CD14-positive monocyte (primary cell): Measurements from ENCODE around the gene KRTAP5-9. TPM values are rescaled to one million over a fixed set of nuclear protein-coding genes. Genes with fewer than 3 reads are reported as not detected.
A peak's percentile ranks its signal among the peaks of the same experiment; 100 is the strongest.

Experiments
- DNase-seq, 3 donors: peaks; one replicate each; pipeline ENCODE4 v3.0.0-alpha.2; 2011 to 2022
- H2AFZ ChIP-seq: 2 replicates; pipeline ENCODE4 v1.6.0; 2012; ENCODE audit warnings: mild to moderate bottlenecking, low read depth, low read length, inconsistent platforms; ENCODE audit not compliant: insufficient read depth, poor library complexity, severe bottlenecking
- H3K27ac ChIP-seq, 2 donors: 1 replicate in 1 of 2; 2 replicates in 1 of 2; pipeline ENCODE4 v1.5.1; 2012 to 2013; ENCODE audit warnings: low read length in 2 of 2, control low read depth in 1 of 2, inconsistent platforms in 1 of 2, low read depth in 1 of 2, mild to moderate bottlenecking in 1 of 2
- H3K27me3 ChIP-seq, 2 donors: one replicate each; pipeline versions ENCODE4 v1.6.0 to v1.6.1; 2011 to 2013; ENCODE audit warnings: low read length in 2 of 2; ENCODE audit not compliant: control insufficient read depth in 2 of 2, insufficient read depth in 2 of 2
- H3K36me3 ChIP-seq, 2 donors: replicated peaks in 1 of 2; 1 replicate in 1 of 2; 2 replicates in 1 of 2; pipeline versions ENCODE4 v1.5.1 to v1.6.1; 2012 to 2013; ENCODE audit warnings: low read length in 2 of 2, control low read depth in 1 of 2, inconsistent platforms in 1 of 2, mild to moderate bottlenecking in 1 of 2; ENCODE audit not compliant: insufficient read depth in 2 of 2, control insufficient read depth in 1 of 2
- H3K4me1 ChIP-seq, 2 donors: 1 replicate in 1 of 2; 2 replicates in 1 of 2; pipeline versions ENCODE4 v1.5.1 to v1.6.1; 2012 to 2013; ENCODE audit warnings: low read length in 2 of 2, control low read depth in 1 of 2, inconsistent platforms in 1 of 2, mild to moderate bottlenecking in 1 of 2, moderate library complexity in 1 of 2; ENCODE audit not compliant: insufficient read depth in 2 of 2, control insufficient read depth in 1 of 2
- H3K4me2 ChIP-seq: replicated peaks from 2 replicates; pipeline ENCODE3; 2012; ENCODE audit warnings: low read length, moderate library complexity, mild to moderate bottlenecking; ENCODE audit not compliant: poor library complexity, severe bottlenecking; ENCODE audit errors: extremely low read depth
- H3K4me3 ChIP-seq, 3 experiments: fragments of 200-600 bp in 1 of 3; sonication (generic) in 1 of 3; replicated peaks in 1 of 3; 1 replicate in 2 of 3; 2 replicates in 1 of 3; pipeline ENCODE4 v1.5.1; 2011 to 2013; ENCODE audit warnings: low read length in 3 of 3, mild to moderate bottlenecking in 3 of 3, control low read depth in 2 of 3, low read depth in 2 of 3, inconsistent platforms in 1 of 3, moderate library complexity in 1 of 3
- H3K79me2 ChIP-seq: 2 replicates; pipeline ENCODE4 v1.6.0; 2012; ENCODE audit warnings: mild to moderate bottlenecking, control low read depth, inconsistent platforms, low read length, moderate library complexity; ENCODE audit not compliant: insufficient read depth
- H3K9ac ChIP-seq: 2 replicates; pipeline ENCODE4 v1.6.0; 2017; ENCODE audit warnings: low read length, mild to moderate bottlenecking; ENCODE audit not compliant: insufficient read depth, poor library complexity, severe bottlenecking
- H3K9me3 ChIP-seq, 2 donors: replicated peaks in 1 of 2; 1 replicate in 1 of 2; 2 replicates in 1 of 2; pipeline versions ENCODE4 v1.5.1 to v1.6.1; 2012 to 2013; ENCODE audit warnings: low read length in 2 of 2, control low read depth in 1 of 2; ENCODE audit not compliant: control insufficient read depth in 1 of 2, insufficient read depth in 1 of 2
- H4K20me1 ChIP-seq: 2 replicates; pipeline ENCODE4 v1.6.0; 2012; ENCODE audit warnings: mild to moderate bottlenecking, low read length, control low read depth, moderate library complexity; ENCODE audit not compliant: insufficient read depth
- H3K27ac Mint-ChIP-seq, 7 donors: one replicate each; pipeline ENCODE4 v1.8.0; 2020; ENCODE audit warnings: mild to moderate bottlenecking in 7 of 7, mixed read lengths in 7 of 7, moderate library complexity in 6 of 7, inconsistent platforms in 2 of 7
- H3K27me3 Mint-ChIP-seq, 3 donors: one replicate each; pipeline ENCODE4 v1.8.0; 2021 to 2022; ENCODE audit warnings: low read depth in 3 of 3, mild to moderate bottlenecking in 3 of 3, mixed read lengths in 3 of 3, moderate library complexity in 3 of 3, inconsistent platforms in 1 of 3
- H3K36me3 Mint-ChIP-seq, 2 donors: one replicate each; pipeline ENCODE4 v1.8.0; 2020; ENCODE audit warnings: mixed read lengths in 2 of 2, inconsistent platforms in 1 of 2, mild to moderate bottlenecking in 1 of 2
- H3K4me1 Mint-ChIP-seq: one replicate; pipeline ENCODE4 v1.8.0; 2020; ENCODE audit warnings: mild to moderate bottlenecking, mixed read lengths
- H3K4me3 Mint-ChIP-seq, 2 donors: one replicate each; pipeline ENCODE4 v1.8.0; 2020; ENCODE audit warnings: mild to moderate bottlenecking in 2 of 2, mixed read lengths in 2 of 2, moderate library complexity in 1 of 2
- H3K9me3 Mint-ChIP-seq, 7 donors: one replicate each; pipeline ENCODE4 v1.8.0; 2020 to 2022; ENCODE audit warnings: mixed read lengths in 7 of 7, mild to moderate bottlenecking in 6 of 7, moderate library complexity in 6 of 7, inconsistent platforms in 2 of 7
- WGBS: methylation state at CpG from one replicate; pipeline ENCODE4 v1.1.5; 2013; ENCODE audit warnings: missing lambda C conversion rate; ENCODE audit not compliant: insufficient coverage; 5-methylcytosine and 5-hydroxymethylcytosine counted together
- intact Hi-C, 2 donors: fragments of 100-400 bp; cut with micrococcal nuclease; formaldehyde crosslinking; loops; one replicate each; pipeline versions ENCODE4 v1.15.0 to v1.15.1; 2023
- polyA plus RNA-seq, 3 donors: library from polyadenylated mRNA; depleted of rRNA in 1 of 3; unstranded in 2 of 3; stranded (reverse) in 1 of 3; fragments of 300-500 nt in 2 of 3; fragments of >200 nt in 1 of 3; fragmentation: Illumina TruSeq in 2 of 3; gene quantifications; 1 replicate in 2 of 3; 2 replicates in 1 of 3; pipeline ENCODE4 v1.2.3, GENCODE V29; 2012 to 2021
- TF ChIP-seq, protein P1 (sequence below): fragments of 200-600 bp; IDR thresholded peaks from one replicate; pipeline ENCODE4 v1.8.0; 2022; ENCODE audit warnings: antibody characterized with exemption, mild to moderate bottlenecking

KRTAP5-9 gene
- polyA plus RNA-seq, 3 donors = 0.29 TPM; not detected in 2

DNA sequence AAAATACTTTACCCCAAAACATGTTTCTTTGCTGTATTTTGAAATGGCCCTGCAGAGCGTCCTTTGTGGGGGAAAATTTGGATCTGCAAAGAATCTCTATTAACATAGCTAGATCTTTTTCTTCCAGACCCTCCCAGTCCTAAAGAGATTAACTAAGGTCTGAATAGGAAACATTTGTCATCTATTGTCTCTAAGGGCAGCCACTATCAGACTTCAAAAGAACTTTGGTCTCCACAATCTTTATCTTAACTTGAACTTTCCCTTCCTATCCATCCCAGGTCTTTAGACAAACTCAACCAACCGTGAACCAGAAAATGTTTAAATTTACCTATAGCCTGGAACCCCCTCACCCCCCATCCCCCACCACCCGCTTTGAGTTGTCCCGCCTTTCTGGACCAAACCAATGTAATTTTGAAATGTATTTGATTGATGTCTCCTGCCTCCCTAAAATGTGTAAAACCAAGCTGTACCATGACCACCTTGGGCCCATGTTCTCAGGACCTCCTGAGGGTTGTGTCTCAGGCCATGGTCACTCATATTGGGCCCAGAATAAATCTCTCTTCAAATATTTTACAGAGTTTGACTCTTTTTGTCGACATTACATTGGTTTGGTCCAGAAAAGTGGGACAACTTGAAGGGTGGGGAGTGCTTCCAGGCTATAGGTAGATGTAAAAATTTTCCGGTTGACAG lies 3.5 kb upstream of the KRTAP5-9 start:
- no peaks in the 10 kb centered on the region for H3K36me3 ChIP-seq
- TF ChIP-seq, protein P1, sequence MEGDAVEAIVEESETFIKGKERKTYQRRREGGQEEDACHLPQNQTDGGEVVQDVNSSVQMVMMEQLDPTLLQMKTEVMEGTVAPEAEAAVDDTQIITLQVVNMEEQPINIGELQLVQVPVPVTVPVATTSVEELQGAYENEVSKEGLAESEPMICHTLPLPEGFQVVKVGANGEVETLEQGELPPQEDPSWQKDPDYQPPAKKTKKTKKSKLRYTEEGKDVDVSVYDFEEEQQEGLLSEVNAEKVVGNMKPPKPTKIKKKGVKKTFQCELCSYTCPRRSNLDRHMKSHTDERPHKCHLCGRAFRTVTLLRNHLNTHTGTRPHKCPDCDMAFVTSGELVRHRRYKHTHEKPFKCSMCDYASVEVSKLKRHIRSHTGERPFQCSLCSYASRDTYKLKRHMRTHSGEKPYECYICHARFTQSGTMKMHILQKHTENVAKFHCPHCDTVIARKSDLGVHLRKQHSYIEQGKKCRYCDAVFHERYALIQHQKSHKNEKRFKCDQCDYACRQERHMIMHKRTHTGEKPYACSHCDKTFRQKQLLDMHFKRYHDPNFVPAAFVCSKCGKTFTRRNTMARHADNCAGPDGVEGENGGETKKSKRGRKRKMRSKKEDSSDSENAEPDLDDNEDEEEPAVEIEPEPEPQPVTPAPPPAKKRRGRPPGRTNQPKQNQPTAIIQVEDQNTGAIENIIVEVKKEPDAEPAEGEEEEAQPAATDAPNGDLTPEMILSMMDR = no peak
- Mint-ChIP-seq H3K4me1 (peaks cover 25% of the 10 kb centered on the region), H3K9me3 (peaks cover 13 to 28% (median 15%) of the 10 kb centered on the region in 7 donors), H3K27me3 (peaks cover 0 to 9% (median 4%) of the 10 kb centered on the region in 3 donors), H3K36me3 (no peaks in the 10 kb centered on the region), H3K4me3 (no peak overlapping the region), H3K27ac (peak overlapping the region in 1 of 7 donors; percentile 8)
- H3K9me3 ChIP-seq = peaks cover 0 to 31% of the 10 kb centered on the region in 2 donors
- no peak overlapping the region for H3K4me2 ChIP-seq
- H3K27me3 ChIP-seq = no peaks in the 10 kb centered on the region
- 90% methylated on average over 2 of the region's 6 CpGs for WGBS
- no peaks in the 10 kb centered on the region for H3K79me2 ChIP-seq
- H4K20me1 ChIP-seq = no peaks in the 10 kb centered on the region
- no peak overlapping the region for H2AFZ ChIP-seq
- peaks cover 9 to 13% of the 10 kb centered on the region in 2 donors for H3K4me1 ChIP-seq
- H3K9ac ChIP-seq = no peak overlapping the region
- DNase-seq = no peak
- no peak overlapping the region for H3K4me3 ChIP-seq
- intact Hi-C loops = no loop called here
- no peak overlapping the region for H3K27ac ChIP-seq

DNA sequence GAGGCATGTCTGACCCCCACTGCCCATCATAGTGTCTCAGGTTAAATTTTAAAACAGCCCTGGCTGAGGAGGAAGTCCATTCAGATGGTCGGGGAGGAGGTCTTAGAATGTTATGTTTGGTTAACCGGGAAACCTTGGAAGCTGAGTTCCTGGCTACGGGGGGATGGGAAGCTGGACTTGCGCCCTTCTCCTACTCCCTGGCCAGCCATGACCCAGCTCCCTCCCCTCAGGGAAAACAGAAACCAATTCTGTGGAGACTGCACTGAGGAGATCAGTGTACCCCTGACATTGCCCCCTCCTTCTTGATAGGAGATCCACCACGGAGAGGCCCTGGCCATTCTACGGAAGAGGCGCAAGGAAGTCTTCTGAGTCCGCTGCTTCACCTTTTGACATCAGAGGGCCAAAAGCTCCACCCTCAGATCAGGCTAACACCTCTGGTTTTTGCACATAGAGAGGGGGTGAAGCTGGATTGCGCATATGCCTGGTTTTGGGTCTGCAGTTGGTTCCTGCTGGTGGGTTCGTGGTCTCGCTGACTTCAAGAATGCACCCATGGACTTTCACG lies 2.7 kb upstream of the KRTAP5-9 start:
- Mint-ChIP-seq H3K4me3 (no peak overlapping the region), H3K9me3 (peaks cover 12 to 26% (median 15%) of the 10 kb centered on the region in 7 donors), H3K4me1 (peaks cover 25% of the 10 kb centered on the region), H3K27me3 (peaks cover 0 to 9% (median 4%) of the 10 kb centered on the region in 3 donors), H3K27ac (no peak overlapping the region), H3K36me3 (no peaks in the 10 kb centered on the region)
- no peak overlapping the region for H3K4me2 ChIP-seq
- H3K4me1 ChIP-seq = peaks cover 9 to 13% of the 10 kb centered on the region in 2 donors
- H3K9me3 ChIP-seq = peaks cover 0 to 31% of the 10 kb centered on the region in 2 donors
- no peak for DNase-seq
- WGBS = 83% methylated on average over 5 of the region's 12 CpGs
- intact Hi-C loops = no loop called here
- no peak overlapping the region for H3K27ac ChIP-seq
- H4K20me1 ChIP-seq = no peaks in the 10 kb centered on the region
- no peak overlapping the region for H2AFZ ChIP-seq
- no peak overlapping the region for H3K9ac ChIP-seq
- no peak overlapping the region for H3K4me3 ChIP-seq
- H3K27me3 ChIP-seq = no peaks in the 10 kb centered on the region
- no peaks in the 10 kb centered on the region for H3K79me2 ChIP-seq
- no peaks in the 10 kb centered on the region for H3K36me3 ChIP-seq
- TF ChIP-seq, protein P1 = no peak
